GM13977 (cell line): ENCODE results near the gene HOXB7.

Source experiments
- DNase-seq: peaks from one replicate; pipeline ENCODE4 v3.0.0; 2012; ENCODE audit warnings: low spot score
- CTCF ChIP-seq: IDR thresholded peaks from 2 replicates; pipeline ENCODE4 v1.5.1; 2012; ENCODE audit warnings: mild to moderate bottlenecking, control low read depth; ENCODE audit not compliant: insufficient read depth; ENCODE audit errors: extremely low read depth, missing control alignments
- in situ Hi-C: fragments of 300-500 bp; cut with MboI; formaldehyde crosslinking; loops from one replicate; pipeline ENCODE4 v1.12.0; 2022; ENCODE audit warnings: low sequenced_read_pairs, low pct_unique_long_range_greater_than_20kb, mixed read lengths, inconsistent platforms; ENCODE audit not compliant: unreplicated experiment

The HOXB7 gene

GRCh38 chr17:48642843-48643696 is 32.3 kb upstream of the HOXB7 start:
- no peak for TF ChIP-seq CTCF

GRCh38 chr17:48642059-48642842 is 31.4 kb upstream of the HOXB7 start:
- in situ Hi-C loops, result no loop called here
- no peak for TF ChIP-seq CTCF
- DNase-seq, result no peak

More at GRCh38 chr17:48642843-48643696, 32.3 kb upstream of the HOXB7 start:
- in situ Hi-C loops, result no loop called here
- DNase-seq, result peak; percentile 8

GRCh38 chr17:48641541-48642058 is 30.8 kb upstream of the HOXB7 start:
- TF ChIP-seq CTCF, result peak; percentile 10
- in situ Hi-C loops, result no loop called here
- no peak for DNase-seq

- DNase-seq, result no peak
- TF ChIP-seq CTCF, result no peak
- in situ Hi-C loops, result no loop called here
Measured at GRCh38 chr17:48640858-48641180, 30.0 kb upstream of the HOXB7 start.

GRCh38 chr17:48639982-48640857 is 29.4 kb upstream of the HOXB7 start:
- DNase-seq, result no peak
- in situ Hi-C loops, result no loop called here
- no peak for TF ChIP-seq CTCF

- no peak for DNase-seq
- TF ChIP-seq CTCF, result no peak
- in situ Hi-C loops, result no loop called here
Measured at GRCh38 chr17:48639136-48639535, 28.3 kb upstream of the HOXB7 start.
